ENCODE results near the gene DLG1.

DNA sequence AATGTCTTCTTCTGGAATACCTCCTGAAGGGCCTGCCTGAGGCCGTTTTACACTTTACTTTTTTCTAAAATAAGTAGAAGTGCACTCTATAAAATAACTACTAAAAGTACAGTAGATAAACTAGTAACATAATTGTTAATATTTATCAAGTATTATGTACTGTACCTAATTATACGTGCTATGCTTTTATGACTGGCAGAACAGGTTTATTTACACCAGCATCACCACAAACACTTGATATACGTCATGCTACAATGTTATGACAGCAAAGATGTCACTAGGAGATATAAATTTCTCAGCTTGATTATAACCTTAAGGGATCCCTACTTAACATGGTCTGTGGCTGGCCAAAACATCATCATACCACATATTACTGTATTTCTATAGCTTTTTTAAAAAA, 29.4 kb downstream of the DLG1 start:
- TF ChIP-seq POLR2AphosphoS5 (IDR thresholded peaks at IDR 0.05) (no peak), POLR2A (IDR thresholded peaks at IDR 0.05) (no peak)
